Measurements from ENCODE around the gene LSM7.

- no peak for TF ChIP-seq POLR2AphosphoS5 (IDR thresholded peaks at IDR 0.05)
- TF ChIP-seq POLR2A (IDR thresholded peaks at IDR 0.05): no peak
These were observed 13.6 kb upstream of the LSM7 start for GRCh38 chr19:2341982-2342381.
